Activated B cell treated with CpG ODN at 0.5 μM for 24 hours (primary cell): ENCODE results near the gene AXIN1. TPM values are rescaled to one million over a fixed set of nuclear protein-coding genes. Genes with fewer than 3 reads are reported as not detected.

ENCODE experiments used
- ATAC-seq: fragments of 200-7000 bp; cut with Tn5 transposase; one replicate; pipeline ENCODE4 v1.10.0; 2021; ENCODE audit warnings: low read depth, mild to moderate bottlenecking, moderate library complexity
- CTCF ChIA-PET: fragments of 350-600 bp; sonication (Branson Sonifier 250); formaldehyde crosslinking; loops from one replicate; lab custom pipeline; 2021; ENCODE audit warnings: antibody characterized with exemption; lab: Charles Lee
- POLR2A ChIA-PET: fragments of 350-600 bp; sonication (Branson Sonifier 250); formaldehyde crosslinking; loops from one replicate; lab custom pipeline; 2021; ENCODE audit warnings: antibody characterized with exemption; lab: Charles Lee
- DNase-seq: peaks from one replicate; pipeline ENCODE4 v3.0.0; 2022
- H3K27ac Mint-ChIP-seq: one replicate; pipeline ENCODE4 v1.8.0; 2020; ENCODE audit warnings: mixed read lengths
- H3K27me3 Mint-ChIP-seq: one replicate; pipeline ENCODE4 v1.8.0; 2021; ENCODE audit warnings: mixed read lengths
- H3K36me3 Mint-ChIP-seq: one replicate; pipeline ENCODE4 v1.8.0; 2021; ENCODE audit warnings: low read depth, mixed read lengths
- H3K4me1 Mint-ChIP-seq: one replicate; pipeline ENCODE4 v1.8.0; 2021; ENCODE audit warnings: mixed read lengths
- H3K4me3 Mint-ChIP-seq: one replicate; pipeline ENCODE4 v1.8.0; 2020; ENCODE audit warnings: mild to moderate bottlenecking, mixed read lengths
- H3K9me3 Mint-ChIP-seq: one replicate; pipeline ENCODE4 v1.8.0; 2020; ENCODE audit warnings: mixed read lengths
- intact Hi-C: fragments of 100-400 bp; cut with micrococcal nuclease; formaldehyde crosslinking; loops from one replicate; pipeline ENCODE4 v1.15.1; 2024
- total RNA-seq: library from RNA; stranded (reverse); gene quantifications from 2 replicates; pipeline ENCODE4 v1.2.3, GENCODE V29; 2022
- TF ChIP-seq, protein P1 (sequence below): fragments of 200-600 bp; IDR thresholded peaks from one replicate; pipeline ENCODE4 v1.8.0; 2022; ENCODE audit warnings: antibody characterized with exemption, mild to moderate bottlenecking

AXIN1 gene
- total RNA-seq, 1 donor from 2014 or later: 30.6 TPM

DNA sequence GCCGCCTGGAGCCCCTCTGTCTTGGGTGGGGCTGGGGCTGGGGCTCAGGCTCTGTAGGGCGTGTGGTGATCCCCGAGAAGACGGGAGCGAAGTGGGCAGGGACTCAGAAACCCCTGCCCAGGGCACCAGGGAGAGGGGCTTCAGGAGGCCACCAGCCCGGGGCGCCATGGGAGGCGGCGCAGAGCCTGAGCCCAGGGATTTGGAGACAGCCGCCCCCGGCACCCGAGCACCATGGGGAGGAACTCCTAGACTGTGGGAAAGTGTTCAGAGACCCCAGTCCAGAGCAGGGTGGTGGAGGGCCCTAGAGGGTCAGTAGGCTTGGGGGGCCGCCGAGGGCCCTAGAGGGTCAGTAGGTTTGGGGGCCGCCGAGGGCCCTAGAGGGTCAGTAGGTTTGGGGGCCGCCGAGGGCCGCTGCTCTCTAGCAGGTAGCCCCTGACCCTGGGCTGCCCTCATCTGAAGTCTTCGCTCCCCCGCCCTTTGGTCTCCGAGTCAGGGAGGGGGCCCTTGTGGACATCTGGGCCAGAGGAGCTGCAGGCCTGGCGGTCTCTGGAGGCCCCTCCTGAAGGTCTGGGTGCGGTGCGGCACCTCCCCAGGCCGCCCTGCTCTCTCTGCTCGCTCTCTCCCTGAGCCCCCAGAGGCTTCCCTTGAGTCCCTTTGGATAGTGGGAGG, 71.4 kb downstream of the AXIN1 start:
- H3K27ac Mint-ChIP-seq: no peak overlapping the region
- TF ChIP-seq, protein P1, sequence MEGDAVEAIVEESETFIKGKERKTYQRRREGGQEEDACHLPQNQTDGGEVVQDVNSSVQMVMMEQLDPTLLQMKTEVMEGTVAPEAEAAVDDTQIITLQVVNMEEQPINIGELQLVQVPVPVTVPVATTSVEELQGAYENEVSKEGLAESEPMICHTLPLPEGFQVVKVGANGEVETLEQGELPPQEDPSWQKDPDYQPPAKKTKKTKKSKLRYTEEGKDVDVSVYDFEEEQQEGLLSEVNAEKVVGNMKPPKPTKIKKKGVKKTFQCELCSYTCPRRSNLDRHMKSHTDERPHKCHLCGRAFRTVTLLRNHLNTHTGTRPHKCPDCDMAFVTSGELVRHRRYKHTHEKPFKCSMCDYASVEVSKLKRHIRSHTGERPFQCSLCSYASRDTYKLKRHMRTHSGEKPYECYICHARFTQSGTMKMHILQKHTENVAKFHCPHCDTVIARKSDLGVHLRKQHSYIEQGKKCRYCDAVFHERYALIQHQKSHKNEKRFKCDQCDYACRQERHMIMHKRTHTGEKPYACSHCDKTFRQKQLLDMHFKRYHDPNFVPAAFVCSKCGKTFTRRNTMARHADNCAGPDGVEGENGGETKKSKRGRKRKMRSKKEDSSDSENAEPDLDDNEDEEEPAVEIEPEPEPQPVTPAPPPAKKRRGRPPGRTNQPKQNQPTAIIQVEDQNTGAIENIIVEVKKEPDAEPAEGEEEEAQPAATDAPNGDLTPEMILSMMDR: no peak
- ChIA-PET CTCF (no interaction called here), POLR2A (no interaction called here)
- H3K9me3 Mint-ChIP-seq: no peaks in the 10 kb centered on the region
- intact Hi-C loops: no loop called here
- ATAC-seq (no peak), DNase-seq (no peak)
- peaks cover 13% of the 10 kb centered on the region for H3K27me3 Mint-ChIP-seq
- no peak overlapping the region for H3K4me3 Mint-ChIP-seq
- H3K4me1 Mint-ChIP-seq: peaks cover 3% of the 10 kb centered on the region
- H3K36me3 Mint-ChIP-seq: no peaks in the 10 kb centered on the region

DNA sequence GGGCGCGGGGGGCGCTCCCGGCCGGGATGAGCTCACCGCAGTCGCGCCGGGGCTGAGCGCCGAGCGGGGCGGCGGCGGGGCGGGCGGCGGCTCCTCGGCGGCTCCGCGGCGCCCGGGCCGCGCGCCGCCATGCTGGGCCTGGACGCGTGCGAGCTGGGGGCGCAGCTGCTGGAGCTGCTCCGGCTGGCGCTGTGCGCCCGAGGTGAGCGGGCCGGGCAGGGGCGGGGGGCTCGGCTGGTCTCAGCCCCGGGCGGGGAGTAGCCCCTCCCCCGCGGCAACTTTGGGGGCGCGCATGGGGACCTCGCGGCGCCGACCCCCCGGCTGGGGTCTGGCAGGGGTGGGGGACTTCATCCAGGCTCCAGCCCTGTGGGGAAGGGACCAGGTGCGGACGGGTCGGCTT, 72.0 kb downstream of the AXIN1 start, which contains the start of gene ARHGDIG:
Gene ARHGDIG (plus strand): TSS at position 40 of the 400 bp plus-strand sequence. CDS start 90 bp downstream, at position 130.
- ChIA-PET POLR2A (no interaction called here), CTCF (no interaction called here)
- no peak within 1 kb of the TSS for H3K27ac Mint-ChIP-seq
- peaks cover 14% of the 10 kb centered on the region for H3K27me3 Mint-ChIP-seq
- ATAC-seq: no peak
- TF ChIP-seq, protein P1: no peak
- intact Hi-C loops: no loop called here
- H3K36me3 Mint-ChIP-seq: no peaks in the 10 kb centered on the region
- DNase-seq: no peak
- H3K9me3 Mint-ChIP-seq: no peaks in the 10 kb centered on the region
- H3K4me3 Mint-ChIP-seq: no peak within 1 kb of the TSS
- peaks cover 4% of the 10 kb centered on the region for H3K4me1 Mint-ChIP-seq

DNA sequence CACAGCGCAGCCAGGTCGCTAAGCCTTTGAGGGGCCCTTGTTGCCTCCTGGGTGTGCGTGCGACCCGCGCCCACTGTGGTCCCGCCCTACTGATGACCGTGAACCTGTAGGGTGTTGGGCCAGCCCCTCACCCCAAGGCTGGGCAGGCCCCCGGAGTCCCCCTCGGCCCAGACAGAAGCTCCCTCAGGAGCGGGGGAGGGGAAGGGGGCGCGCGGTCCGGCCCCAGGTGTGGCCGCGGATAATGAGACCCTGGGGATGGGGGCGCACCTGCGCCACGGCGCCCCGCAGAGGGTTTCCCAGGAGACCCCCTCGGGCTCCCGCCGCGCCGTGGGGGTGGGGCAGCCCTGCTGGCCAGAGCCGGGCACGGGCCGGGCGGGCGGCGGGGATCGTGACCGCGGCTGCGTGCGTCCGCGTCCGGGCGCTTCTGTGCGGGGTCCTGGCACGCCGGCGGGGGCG, 72.5 kb downstream of the AXIN1 start:
- H3K9me3 Mint-ChIP-seq: no peaks in the 10 kb centered on the region
- TF ChIP-seq, protein P1: no peak

DNA sequence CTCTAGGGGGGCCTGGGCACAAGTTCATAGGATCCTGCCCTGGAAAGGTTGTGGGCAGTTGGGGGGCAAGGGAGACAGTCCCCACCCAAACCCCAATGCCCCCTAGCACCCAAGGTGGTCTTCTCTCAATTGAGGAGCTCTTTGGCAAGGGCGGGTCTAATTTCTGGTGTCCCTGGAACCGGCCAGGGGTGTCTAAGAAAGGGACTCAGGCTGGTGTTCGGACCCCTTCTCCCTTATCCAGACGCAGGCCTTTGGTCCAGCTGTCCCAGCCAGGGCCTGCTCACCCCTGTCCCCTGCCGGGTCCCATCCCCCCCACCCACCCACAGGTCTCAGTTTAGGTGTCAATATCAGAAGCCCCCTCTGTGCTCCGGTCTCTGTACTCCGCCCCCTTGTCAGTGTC, 73.0 kb downstream of the AXIN1 start:
- DNase-seq (no peak), ATAC-seq (no peak)
- H3K4me3 Mint-ChIP-seq: no peak overlapping the region
- POLR2A ChIA-PET: no interaction called here
- H3K36me3 Mint-ChIP-seq: no peaks in the 10 kb centered on the region
- H3K4me1 Mint-ChIP-seq: peaks cover 6% of the 10 kb centered on the region
- no peaks in the 10 kb centered on the region for H3K9me3 Mint-ChIP-seq
- TF ChIP-seq, protein P1: no peak
- CTCF ChIA-PET: no interaction called here
- peaks cover 14% of the 10 kb centered on the region for H3K27me3 Mint-ChIP-seq
- H3K27ac Mint-ChIP-seq: no peak overlapping the region
- intact Hi-C loops: no loop called here

More for the DNA sequence above, 72.5 kb downstream of the AXIN1 start:
- no peak for DNase-seq
- POLR2A ChIA-PET: no interaction called here
- no peak for ATAC-seq
- Mint-ChIP-seq H3K4me3 (no peak overlapping the region), H3K27ac (no peak overlapping the region), H3K27me3 (peaks cover 14% of the 10 kb centered on the region), H3K4me1 (peaks cover 6% of the 10 kb centered on the region), H3K36me3 (no peaks in the 10 kb centered on the region)
- CTCF ChIA-PET: no interaction called here
- intact Hi-C loops: no loop called here

DNA sequence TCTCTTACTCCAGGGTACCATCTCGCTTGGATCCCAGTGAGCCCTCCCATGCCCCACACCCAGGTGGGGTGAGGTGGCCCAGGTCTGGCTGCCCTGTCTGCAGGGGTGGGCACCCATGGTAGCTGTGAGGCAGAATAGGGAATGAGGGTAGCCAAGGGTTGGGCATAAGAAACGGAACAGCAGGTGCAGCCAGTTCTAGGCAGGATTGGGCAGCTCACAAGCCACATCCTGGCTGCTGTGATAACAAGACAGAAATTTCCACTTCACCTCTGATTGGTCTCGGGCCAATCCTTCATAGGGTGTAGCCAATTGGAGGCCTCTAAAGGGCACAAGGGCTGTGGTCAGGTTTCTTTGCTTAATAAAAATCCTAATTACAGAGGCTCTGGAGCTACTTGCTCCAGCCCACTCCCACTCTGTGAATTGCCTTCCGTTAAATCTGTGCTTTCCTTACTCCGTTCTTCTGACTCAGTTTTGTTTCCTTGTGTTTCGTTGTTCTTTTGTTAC, 73.6 kb downstream of the AXIN1 start:
- intact Hi-C loops: no loop called here
- ChIA-PET POLR2A (no interaction called here), CTCF (no interaction called here)
- DNase-seq: no peak
- Mint-ChIP-seq H3K27me3 (peaks cover 17% of the 10 kb centered on the region), H3K27ac (no peak overlapping the region), H3K4me3 (no peak overlapping the region), H3K9me3 (no peaks in the 10 kb centered on the region), H3K36me3 (no peaks in the 10 kb centered on the region), H3K4me1 (peaks cover 6% of the 10 kb centered on the region)
- no peak for ATAC-seq
- TF ChIP-seq, protein P1: no peak
